PC-3 (cell line): ENCODE measurements around the gene FSIP1. TPM values are rescaled to one million over a fixed set of nuclear protein-coding genes. Genes with fewer than 3 reads are reported as not detected.
A peak's percentile ranks its signal among the peaks of the same experiment; 100 is the strongest.

Source experiments
- ATAC-seq: fragments of 200-7000 bp; cut with Tn5 transposase; 2 replicates; pipeline ENCODE4 v1.9.1; 2020; ENCODE audit warnings: mild to moderate bottlenecking, moderate library complexity
- BruUV-seq: library from RNA; stranded (reverse); fragments of 400-500 nt; replicated peaks from 2 replicates; lab custom pipeline; 2021; lab: Mats Ljungman, UMichigan
- CTCF ChIA-PET: fragments of 300-600 bp; sonication (Branson Sonifier 250); formaldehyde crosslinking; loops from one replicate; lab custom pipeline; 2022; ENCODE audit warnings: antibody characterized with exemption; lab: Charles Lee
- POLR2A ChIA-PET: fragments of 300-600 bp; sonication (Branson Sonifier 250); formaldehyde crosslinking; loops from one replicate; lab custom pipeline; 2022; ENCODE audit warnings: antibody characterized with exemption; ENCODE audit not compliant: unreplicated experiment; lab: Charles Lee
- DNase-seq: peaks from one replicate; pipeline ENCODE4 v3.0.0-alpha.2; 2015
- H2AFZ ChIP-seq: fragments of 300-600 bp; sonication (generic); 2 replicates; pipeline ENCODE4 v1.6.0; 2016; ENCODE audit warnings: antibody characterized with exemption, low read length
- H3F3A ChIP-seq: fragments of 300-600 bp; sonication (generic); one replicate; pipeline ENCODE4 v1.6.0; 2017; ENCODE audit warnings: antibody characterized with exemption, low read length, control low read depth, mild to moderate bottlenecking; ENCODE audit not compliant: unreplicated experiment
- H3K27ac ChIP-seq: fragments of 300-600 bp; sonication (generic); 2 replicates; pipeline ENCODE4 v1.5.1; 2016; ENCODE audit warnings: mild to moderate bottlenecking, low read length
- H3K27me3 ChIP-seq: fragments of 300-600 bp; sonication (generic); 2 replicates; pipeline ENCODE4 v1.6.1; 2016; ENCODE audit warnings: low read length, mixed read lengths
- H3K36me3 ChIP-seq: fragments of 300-600 bp; sonication (generic); 2 replicates; pipeline ENCODE4 v1.6.1; 2016; ENCODE audit warnings: low read depth, mixed run types, low read length, mixed read lengths
- H3K4me1 ChIP-seq: fragments of 300-600 bp; sonication (generic); 2 replicates; pipeline ENCODE4 v1.5.1; 2016; ENCODE audit warnings: low read length; ENCODE audit not compliant: insufficient read depth
- H3K4me2 ChIP-seq: fragments of 300-600 bp; sonication (generic); 2 replicates; pipeline ENCODE4 v1.6.0; 2016; ENCODE audit warnings: low read length
- H3K4me3 ChIP-seq: fragments of 300-600 bp; sonication (generic); 2 replicates; pipeline ENCODE4 v1.5.1; 2016; ENCODE audit warnings: mild to moderate bottlenecking, low read length, mixed read lengths
- H3K79me2 ChIP-seq: fragments of 300-600 bp; sonication (generic); 2 replicates; pipeline ENCODE4 v1.6.1; 2017; ENCODE audit warnings: low read length, mixed read lengths
- H3K9ac ChIP-seq: fragments of 300-600 bp; sonication (generic); 2 replicates; pipeline ENCODE4 v1.6.0; 2016; ENCODE audit warnings: mild to moderate bottlenecking, low read length
- H3K9me2 ChIP-seq: fragments of 300-600 bp; sonication (generic); replicated peaks from 2 replicates; pipeline ENCODE4 v1.6.1; 2016; ENCODE audit warnings: mixed run types, low read length, mixed read lengths
- H3K9me3 ChIP-seq: fragments of 300-600 bp; sonication (generic); 2 replicates; pipeline ENCODE4 v1.6.1; 2016; ENCODE audit warnings: low read length, mixed read lengths
- H4K20me1 ChIP-seq: fragments of 300-600 bp; sonication (generic); 2 replicates; pipeline ENCODE4 v1.6.1; 2016; ENCODE audit warnings: low read length, mixed read lengths
- CTCF ChIP-seq: fragments of 300-600 bp; sonication (generic); conservative IDR thresholded peaks from 2 replicates; pipeline ENCODE4 v1.5.1; 2017; ENCODE audit warnings: antibody characterized with exemption, low read depth, mild to moderate bottlenecking, low read length
- EZH2 ChIP-seq: fragments of 300-600 bp; sonication (generic); IDR thresholded peaks from one replicate; pipeline ENCODE4 v1.6.1; 2017; ENCODE audit warnings: antibody characterized with exemption, mild to moderate bottlenecking, low read length; ENCODE audit not compliant: unreplicated experiment
- EZH2phosphoT487 ChIP-seq: fragments of 300-600 bp; sonication (generic); IDR thresholded peaks from 2 replicates; pipeline ENCODE4 v1.6.1; 2018; ENCODE audit warnings: mild to moderate bottlenecking, antibody characterized with exemption, low read length, borderline replicate concordance
- intact Hi-C: fragments of 100-400 bp; cut with micrococcal nuclease; formaldehyde crosslinking; loops from 2 replicates; pipeline ENCODE4 v1.9.0; 2023
- total RNA-seq: library from RNA; depleted of rRNA; stranded (reverse); fragments of >200 nt; gene quantifications from 2 replicates; pipeline ENCODE4 v1.2.3, GENCODE V29; 2014

FSIP1 gene
- total RNA-seq, 1 experiment from 2014 or later, result 0.07 TPM

GRCh38 chr15:39797407-39797806, 14.8 kb upstream of the FSIP1 start:
- peak; percentile 36 for ATAC-seq

GRCh38 chr15:39796601-39797000, 14.0 kb upstream of the FSIP1 start:
- BruUV-seq, result no TSS peak

More at GRCh38 chr15:39797407-39797806, 14.8 kb upstream of the FSIP1 start:
- Histone ChIP-seq H3K9ac (no peak overlapping the region), H3F3A (no peaks in the 10 kb centered on the region), H3K4me1 (peaks cover 5% of the 10 kb centered on the region), H4K20me1 (no peaks in the 10 kb centered on the region), H3K36me3 (no peaks in the 10 kb centered on the region), H3K79me2 (no peaks in the 10 kb centered on the region), H3K4me2 (no peak overlapping the region), H3K27me3 (no peaks in the 10 kb centered on the region), H3K4me3 (no peak overlapping the region), H3K9me2 (no peaks in the 10 kb centered on the region), H3K9me3 (no peaks in the 10 kb centered on the region), H3K27ac (no peak overlapping the region), H2AFZ (no peak overlapping the region)
- TF ChIP-seq EZH2 (no peak), EZH2phosphoT487 (no peak), CTCF (no peak)
- no TSS peak for BruUV-seq
- intact Hi-C loops, result no loop called here
- no peak for DNase-seq
- ChIA-PET CTCF (interaction anchor here (0.5 kb wide), 1 partner anchor 420 kb away, joined by 3 read pairs; no protein-coding TSS in a partner anchor), POLR2A (no interaction called here)

More at GRCh38 chr15:39796601-39797000, 14.0 kb upstream of the FSIP1 start:
- Histone ChIP-seq H3K4me1 (peaks cover 13% of the 10 kb centered on the region), H3K36me3 (no peaks in the 10 kb centered on the region), H3K4me3 (no peak overlapping the region), H2AFZ (no peak overlapping the region), H3K4me2 (no peak overlapping the region), H3K9ac (no peak overlapping the region), H3K27ac (no peak overlapping the region), H3K79me2 (no peaks in the 10 kb centered on the region), H4K20me1 (no peaks in the 10 kb centered on the region), H3K9me2 (no peaks in the 10 kb centered on the region), H3F3A (no peaks in the 10 kb centered on the region), H3K9me3 (no peaks in the 10 kb centered on the region), H3K27me3 (no peaks in the 10 kb centered on the region)
- TF ChIP-seq EZH2phosphoT487 (no peak), EZH2 (no peak), CTCF (no peak)
- CTCF ChIA-PET, result no interaction called here
- POLR2A ChIA-PET, result no interaction called here
- intact Hi-C loops, result no loop called here
- ATAC-seq (no peak), DNase-seq (no peak)
